ENCODE data around the gene RPL19.

RPL19 gene

GRCh38 chr17:39222866-39223834 is 23.1 kb downstream of the RPL19 start:
- in situ Hi-C loops (cut with MboI; ENCODE audit: low sequenced_read_pairs), result no loop called here

GRCh38 chr17:39223907-39224777 is 24.1 kb downstream of the RPL19 start:
- in situ Hi-C loops (cut with MboI; ENCODE audit: low sequenced_read_pairs), result no loop called here

DNA sequence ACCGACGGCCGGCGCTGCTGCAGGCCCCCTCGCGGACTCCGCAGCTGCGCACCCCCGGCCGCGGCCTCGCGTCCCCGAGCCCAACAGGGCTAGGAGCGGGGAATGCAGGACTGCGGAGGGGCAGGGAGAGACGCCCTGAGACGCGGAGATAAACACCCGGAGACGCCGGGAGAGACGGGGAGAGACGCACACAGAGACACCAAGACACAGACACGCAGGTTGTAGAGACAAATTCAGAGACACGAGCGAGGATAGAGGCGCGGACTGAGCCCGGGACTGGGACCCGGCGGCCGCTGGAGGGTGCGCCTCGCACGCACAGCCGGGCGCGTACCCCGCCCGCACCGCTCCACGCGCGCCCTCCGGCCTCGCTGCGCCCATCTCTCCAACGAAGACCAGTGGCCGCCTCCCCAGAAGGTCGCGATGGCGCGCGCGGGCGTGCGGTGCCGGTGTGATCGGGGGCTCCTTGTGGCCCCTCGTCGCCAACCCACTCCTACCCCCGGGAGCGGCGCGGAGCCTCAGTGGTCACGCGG is 24.8 kb downstream of the RPL19 start:
- in situ Hi-C loops (cut with MboI; ENCODE audit: low sequenced_read_pairs), result no loop called here

DNA sequence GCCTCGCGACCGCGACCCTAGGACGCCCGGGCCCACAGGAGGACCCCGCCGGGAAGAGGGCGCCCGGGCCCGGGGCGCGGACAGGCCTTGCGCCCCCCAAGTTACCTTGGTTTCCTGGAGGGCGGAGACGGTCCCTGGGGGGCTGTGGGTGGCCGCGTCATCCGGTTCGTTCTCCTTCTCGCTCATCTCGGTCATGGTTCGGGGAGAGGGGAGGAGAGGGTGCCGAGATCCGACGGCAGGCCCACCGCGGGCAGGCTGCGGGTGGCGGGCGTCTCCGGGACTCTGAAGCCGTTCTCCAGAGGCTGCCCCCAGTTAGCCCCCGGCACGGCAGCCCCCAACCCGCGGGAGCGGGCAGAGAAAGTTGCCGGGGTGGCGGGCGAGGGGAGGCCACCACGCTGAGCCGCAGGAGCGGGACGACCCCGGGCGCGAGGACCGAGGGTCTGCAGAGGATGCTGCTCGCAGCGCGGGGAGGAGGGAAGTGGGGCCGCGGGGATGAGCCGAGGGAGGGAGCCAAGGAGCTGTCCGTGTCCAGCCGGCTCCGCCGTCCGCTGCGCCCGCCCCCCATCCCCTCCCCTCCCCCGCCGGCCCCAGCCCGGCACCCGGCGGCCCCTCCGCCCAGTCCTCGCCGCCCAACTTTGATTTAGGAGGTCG is 25.4 kb downstream of the RPL19 start, which contains the start of gene STAC2:
Gene STAC2 (minus strand): TSS at position 638 of the 651 bp plus-strand sequence. CDS start 443 bp downstream, at position 195.
- in situ Hi-C loops (cut with MboI; ENCODE audit: low sequenced_read_pairs), result no loop called here

GRCh38 chr17:39225959-39226683 is 26.0 kb downstream of the RPL19 start:
- in situ Hi-C loops (cut with MboI; ENCODE audit: low sequenced_read_pairs), result no loop called here

DNA sequence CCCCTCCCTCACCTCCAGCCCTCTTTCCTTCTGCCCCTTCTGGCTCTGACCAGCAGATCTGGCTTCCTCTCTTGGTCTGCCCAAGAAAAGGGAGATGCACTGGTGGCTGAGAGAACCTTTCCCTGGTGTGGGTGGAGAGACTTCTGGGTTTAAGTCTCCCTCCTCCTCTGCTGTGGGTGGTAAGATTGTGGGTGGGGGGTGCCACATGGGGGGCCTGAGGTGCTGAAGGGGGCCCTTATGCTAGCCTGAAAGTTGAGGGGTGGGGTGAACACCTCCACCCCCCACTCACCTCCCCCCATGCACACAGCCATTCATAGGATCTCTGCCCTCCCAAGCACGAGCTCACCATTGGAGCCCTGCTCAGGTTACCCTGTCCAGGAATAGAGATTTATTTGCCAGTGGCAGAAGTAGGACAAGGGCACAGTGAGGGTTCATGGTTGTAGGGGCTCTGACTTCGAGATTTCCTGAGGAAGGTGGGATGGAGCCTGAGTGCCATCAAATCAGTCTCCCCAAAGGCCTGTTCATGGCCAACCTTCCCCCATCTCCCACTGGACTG is 27.4 kb downstream of the RPL19 start:
- in situ Hi-C loops (cut with MboI; ENCODE audit: low sequenced_read_pairs), result no loop called here

DNA sequence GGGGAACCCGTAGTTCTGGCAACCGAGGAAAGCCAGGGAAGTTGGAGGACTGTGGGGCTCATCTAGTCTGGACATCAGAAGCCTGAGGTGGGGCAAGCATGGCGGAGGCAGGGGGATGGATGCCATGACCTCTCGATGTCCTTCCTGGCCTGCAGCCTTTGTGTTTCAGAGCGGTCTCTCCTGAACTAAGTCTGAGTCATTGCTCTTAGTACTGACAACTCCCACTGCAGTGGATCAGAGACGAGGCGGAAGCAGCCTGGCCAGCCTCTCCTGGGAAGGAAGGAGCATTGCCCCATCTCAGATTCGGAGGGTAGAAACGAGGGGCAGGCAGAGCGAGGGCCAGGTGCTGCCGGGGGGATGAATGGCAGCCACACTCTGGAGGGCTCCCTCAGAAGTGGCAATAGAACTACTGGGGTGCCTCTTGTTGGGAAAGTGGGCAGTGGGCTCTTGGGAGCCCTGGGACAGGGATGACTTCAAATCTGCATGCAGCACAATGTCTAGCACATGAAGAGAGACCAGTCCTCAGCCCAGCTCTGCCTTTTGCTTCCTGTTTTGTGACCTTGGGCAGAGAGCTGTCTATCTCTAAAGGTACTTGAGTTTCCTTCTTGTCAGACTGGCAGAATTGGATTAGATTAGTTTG is 29.3 kb downstream of the RPL19 start:
- in situ Hi-C loops (cut with MboI; ENCODE audit: low sequenced_read_pairs), result no loop called here

- in situ Hi-C loops (cut with MboI; ENCODE audit: low sequenced_read_pairs), result no loop called here
Observed at GRCh38 chr17:39230361-39230760, 30.3 kb downstream of the RPL19 start.

DNA sequence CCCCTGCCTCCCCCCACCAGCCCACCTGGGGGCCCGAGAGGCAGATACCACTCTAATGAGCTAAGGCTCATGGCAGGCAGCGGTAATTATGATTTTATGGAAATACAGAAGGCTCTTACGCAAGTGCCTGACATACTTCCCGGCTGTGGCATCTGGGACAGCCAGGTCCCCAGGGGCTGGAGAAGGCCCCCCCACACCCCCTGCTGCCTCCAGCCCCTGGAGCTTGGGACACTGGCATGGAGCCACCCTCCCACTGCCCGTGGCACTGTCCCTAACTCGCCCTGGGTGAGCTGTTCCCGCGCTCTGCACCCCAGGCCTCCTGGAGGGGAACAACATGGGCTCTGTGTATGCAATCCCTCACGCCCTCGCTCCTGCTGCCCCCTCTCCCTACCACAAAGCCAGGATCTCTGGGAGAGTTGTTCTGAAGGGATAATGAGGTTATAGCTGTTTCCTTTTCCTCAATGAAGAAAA is 31.0 kb downstream of the RPL19 start:
- in situ Hi-C loops (cut with MboI; ENCODE audit: low sequenced_read_pairs), result no loop called here

DNA sequence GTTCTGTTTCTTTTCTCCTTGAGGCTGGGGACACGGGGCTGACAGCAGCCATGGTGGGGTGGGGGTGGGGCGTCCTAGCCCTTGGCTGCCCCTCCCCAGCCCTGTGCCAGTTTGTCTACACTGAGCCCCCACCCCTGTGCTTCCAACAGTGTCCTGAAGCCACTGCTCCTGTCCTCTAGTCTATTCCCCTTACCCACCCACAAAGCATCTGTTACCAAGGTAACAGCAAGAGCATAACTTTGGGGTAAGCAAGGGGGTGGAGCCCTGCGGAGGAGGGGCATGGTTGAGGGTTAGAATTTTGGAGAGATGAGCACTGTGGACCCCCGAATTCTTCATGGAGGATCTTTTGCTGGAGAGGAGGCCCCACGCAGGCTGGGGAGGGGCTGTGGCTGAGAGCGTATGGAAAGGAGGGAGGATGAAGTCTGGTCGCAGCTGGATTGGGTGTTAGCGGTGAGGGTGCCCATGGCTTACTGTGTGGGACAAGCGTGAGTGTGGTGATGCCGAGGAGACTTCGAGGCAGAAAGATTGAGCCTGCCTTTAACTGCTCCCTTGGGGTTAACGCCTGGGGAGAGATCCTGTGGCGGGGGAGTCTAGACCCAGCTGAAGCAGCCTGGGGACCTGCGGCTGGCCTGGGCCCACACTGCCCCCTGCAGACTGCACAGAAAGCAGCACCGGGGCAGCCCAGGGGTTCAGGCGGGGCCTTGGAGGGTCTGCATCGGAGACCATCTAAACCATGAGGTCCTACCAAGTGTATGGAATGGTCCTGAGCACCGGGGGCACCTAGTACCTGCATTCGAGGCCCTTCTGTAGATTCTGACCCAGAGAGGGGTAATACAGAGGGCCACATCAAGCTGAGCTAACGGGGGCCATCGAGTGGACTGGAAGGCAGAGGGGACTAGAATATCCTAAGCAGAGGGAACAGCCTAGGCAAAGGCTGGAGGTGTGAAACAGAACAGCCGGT is 31.8 kb downstream of the RPL19 start:
- in situ Hi-C loops (cut with MboI; ENCODE audit: low sequenced_read_pairs), result no loop called here

- in situ Hi-C loops (cut with MboI; ENCODE audit: low sequenced_read_pairs), result no loop called here
Observed at GRCh38 chr17:39235555-39236449, 35.7 kb downstream of the RPL19 start.

GRCh38 chr17:39236450-39236927 is 36.4 kb downstream of the RPL19 start:
- in situ Hi-C loops (cut with MboI; ENCODE audit: low sequenced_read_pairs), result no loop called here

DNA sequence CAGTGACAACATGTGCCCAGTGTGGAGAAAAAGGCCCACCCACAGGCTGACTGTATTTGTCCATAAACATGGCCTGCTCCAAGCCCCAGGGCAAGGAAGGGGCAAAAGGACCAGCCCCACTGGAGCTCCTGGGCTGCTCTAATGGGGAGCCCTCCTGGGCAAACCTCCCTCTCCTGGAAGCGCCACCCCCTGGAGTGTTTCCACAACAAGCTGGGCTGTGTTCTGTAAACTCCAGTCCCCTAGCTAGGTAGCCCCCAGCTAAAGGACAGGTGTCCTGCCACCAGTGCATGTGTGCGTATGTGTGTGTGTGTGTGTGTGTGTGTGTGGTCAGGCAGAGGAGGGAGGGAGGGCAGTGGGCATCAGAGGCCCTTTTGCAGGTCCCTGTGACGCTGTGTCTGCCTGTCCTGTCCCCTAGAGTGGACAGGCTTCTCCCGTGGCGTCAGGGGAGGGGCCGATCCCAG is 36.9 kb downstream of the RPL19 start:
- in situ Hi-C loops (cut with MboI; ENCODE audit: low sequenced_read_pairs), result no loop called here

DNA sequence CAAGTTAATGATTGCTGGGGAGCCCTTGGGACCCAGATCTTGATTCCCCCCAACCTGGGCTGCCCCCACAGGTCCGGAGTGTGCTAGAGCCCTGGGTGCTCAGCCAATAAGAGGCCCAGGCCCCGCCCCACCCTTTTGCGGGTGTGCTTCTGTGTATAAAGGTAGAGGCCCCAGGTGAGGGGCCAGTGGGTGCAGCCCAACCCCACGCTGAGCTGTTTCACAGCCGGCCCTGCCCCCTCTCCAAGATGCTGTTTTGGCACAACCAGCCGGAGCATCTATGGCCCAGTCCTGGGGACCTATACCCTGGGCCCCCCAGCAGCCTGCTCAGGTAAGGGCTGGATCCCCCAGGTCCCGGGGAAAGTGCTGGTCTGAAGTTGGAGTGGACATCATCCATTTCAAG is 37.5 kb downstream of the RPL19 start:
- in situ Hi-C loops (cut with MboI; ENCODE audit: low sequenced_read_pairs), result no loop called here

DNA sequence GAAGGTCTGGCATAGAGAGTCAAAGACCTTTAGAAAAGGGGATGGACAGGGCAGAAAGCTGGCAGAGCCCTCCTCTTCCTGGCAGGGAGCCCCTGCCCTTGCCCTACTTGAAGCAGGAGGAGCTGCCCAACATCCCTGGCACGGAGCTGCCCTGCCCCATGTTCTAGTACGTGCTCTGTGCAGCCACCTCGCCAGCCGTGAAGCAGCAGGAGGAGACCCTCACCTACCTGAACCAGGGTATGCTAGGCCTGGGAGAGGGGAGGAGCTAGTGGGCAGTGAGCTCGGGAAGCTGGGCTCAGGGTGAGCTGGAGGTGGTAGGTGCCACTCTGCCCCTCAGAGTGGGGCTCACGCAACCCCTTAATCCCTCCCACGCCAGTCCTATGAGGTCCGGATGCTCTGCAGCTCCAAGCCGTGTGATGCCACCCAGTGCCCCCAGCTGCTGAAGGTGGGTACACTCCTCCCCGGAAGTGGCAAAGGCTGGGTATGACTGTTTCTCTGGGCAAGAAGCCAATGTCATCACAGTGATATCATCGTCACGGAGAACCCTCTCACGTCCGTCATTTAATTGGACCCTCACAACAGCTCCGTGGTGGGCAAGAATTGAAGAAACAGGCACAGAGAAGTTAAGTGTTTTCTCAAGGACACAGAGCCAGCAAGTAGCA is 38.4 kb downstream of the RPL19 start:
- in situ Hi-C loops (cut with MboI; ENCODE audit: low sequenced_read_pairs), result no loop called here

DNA sequence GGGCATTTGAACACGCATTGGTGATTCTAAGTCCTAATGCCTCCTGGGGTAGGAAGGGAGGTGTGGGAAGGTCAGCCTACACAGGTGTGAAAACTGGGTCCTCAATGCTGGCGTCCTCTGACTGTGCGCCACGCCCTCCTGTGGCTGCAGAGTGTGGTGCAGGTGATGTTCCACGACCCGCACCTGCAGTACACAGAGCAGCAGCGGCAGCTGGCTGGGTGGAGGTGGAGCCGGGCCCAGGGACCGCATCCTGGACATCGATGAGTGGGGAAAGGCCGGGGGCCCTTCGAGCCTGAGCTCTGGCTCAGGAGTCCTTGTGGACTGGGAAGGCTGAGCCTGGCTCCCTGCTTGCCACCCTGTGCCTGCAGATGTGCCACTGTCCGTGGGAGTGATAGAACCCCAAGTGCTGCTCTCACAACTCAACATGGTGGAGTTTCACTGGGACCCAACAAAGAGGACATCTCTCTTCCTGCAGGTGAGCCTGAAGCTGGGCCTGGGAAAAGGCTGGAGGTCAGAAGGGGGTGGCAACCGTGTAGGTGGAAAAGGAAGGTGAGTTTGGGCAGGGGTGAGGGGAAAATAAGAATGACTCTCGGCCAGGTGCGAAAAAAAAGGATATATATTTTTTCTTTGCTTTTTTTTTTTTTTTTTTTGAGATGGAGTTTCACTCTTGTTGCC is 39.7 kb downstream of the RPL19 start:
- in situ Hi-C loops (cut with MboI; ENCODE audit: low sequenced_read_pairs), result no loop called here

Measured in HL-60/S4 treated with retinoic acid at 250 ng/mL for 4 days and 3 days (cell line).